ENCODE results near the gene RPEL1.

Gene RPEL1

DNA sequence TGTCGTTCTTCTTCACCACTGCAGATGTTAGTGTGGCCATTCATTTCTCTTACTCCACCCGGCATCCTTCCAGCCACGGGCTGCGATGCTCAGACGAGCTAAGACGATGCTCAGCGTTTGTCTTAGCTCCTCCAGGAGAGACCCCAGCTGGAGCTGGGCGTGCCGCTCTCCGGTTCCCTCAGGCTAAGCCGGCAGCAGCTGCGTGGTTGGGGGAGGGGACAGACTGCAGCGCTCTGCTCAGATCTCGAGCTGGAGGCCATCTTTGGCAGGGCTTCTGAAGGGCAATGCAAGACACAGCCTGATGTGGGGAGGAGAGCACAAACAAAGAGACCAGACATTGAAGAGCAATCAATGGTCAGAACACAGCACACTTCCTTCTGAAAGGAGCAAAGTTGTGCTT lies 36.1 kb downstream of the RPEL1 start:
- no peak for DNase-seq

- DNase-seq, result no peak
Measured at GRCh38 chr10:103282961-103283360, 37.3 kb downstream of the RPEL1 start.

DNA sequence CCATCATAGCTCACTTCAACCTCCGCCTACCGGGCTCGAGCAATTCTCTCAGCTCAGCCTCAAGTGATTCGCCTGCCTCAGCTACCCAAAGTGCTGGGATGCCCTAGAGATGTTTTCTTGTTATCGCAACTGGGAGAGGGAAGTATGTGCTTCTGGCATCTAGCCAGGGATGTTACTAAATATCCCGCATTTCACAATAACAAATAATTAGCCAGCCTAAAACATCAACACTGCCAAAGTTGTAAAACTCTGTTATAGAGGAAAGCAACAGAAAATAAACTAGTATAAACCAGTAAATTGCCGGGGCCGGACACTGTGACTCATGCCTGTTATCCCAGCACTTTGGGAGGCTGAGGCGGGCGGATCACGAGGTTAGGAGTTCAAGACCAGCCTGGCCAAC lies 38.5 kb downstream of the RPEL1 start:
- no peak for DNase-seq

- no peak for DNase-seq
Measured at GRCh38 chr10:103287992-103288391, 42.3 kb downstream of the RPEL1 start.

DNA sequence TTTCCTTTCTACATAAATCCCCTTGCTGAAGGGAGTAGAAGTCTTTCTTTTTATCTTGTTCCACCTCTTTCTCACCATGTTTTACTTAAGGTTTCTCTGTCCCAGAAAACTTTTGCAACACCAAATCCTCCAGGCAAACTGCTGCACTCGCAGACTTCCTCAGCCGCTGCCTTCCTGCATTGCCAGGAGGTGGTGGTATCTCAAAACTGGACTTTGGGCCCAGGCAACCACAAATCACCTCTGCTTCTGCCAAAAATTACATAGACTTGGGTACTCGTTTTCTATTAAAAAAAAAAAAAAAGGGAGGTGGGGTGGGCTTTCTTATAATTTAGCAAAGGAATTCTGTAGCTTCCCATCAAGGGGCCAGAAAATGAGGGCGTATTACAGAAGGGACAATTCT lies 45.9 kb downstream of the RPEL1 start:
- no peak for DNase-seq

- no peak for DNase-seq
Measured at GRCh38 chr10:103295374-103296015, 49.8 kb downstream of the RPEL1 start.

Data from T-helper 2 cell (primary cell).